GM23338 (cell line): Measurements from ENCODE around the gene TTLL9.

Experiments used
- CREB1 ChIP-seq: fragments of 250-450 bp; sonication (Bioruptor Pico); IDR thresholded peaks from 2 replicates; pipeline ENCODE4 v1.5.0; 2020; ENCODE audit warnings: low read depth, mild to moderate bottlenecking, moderate library complexity
- EZH2 ChIP-seq: fragments of 200-600 bp; sonication (generic); IDR thresholded peaks from one replicate; pipeline ENCODE4 v1.8.0; 2017; ENCODE audit warnings: antibody characterized with exemption, mild to moderate bottlenecking, low read depth; ENCODE audit not compliant: unreplicated experiment
- EZH2phosphoT487 ChIP-seq: fragments of 200-600 bp; sonication (generic); IDR thresholded peaks from one replicate; pipeline ENCODE4 v1.8.1; 2018; ENCODE audit warnings: antibody characterized with exemption; ENCODE audit not compliant: unreplicated experiment
- JUNB ChIP-seq: IDR thresholded peaks from one replicate; pipeline ENCODE4 v1.6.1; 2016; ENCODE audit warnings: antibody characterized with exemption; ENCODE audit not compliant: unreplicated experiment
- POLR2AphosphoS5 ChIP-seq: IDR thresholded peaks from 2 replicates; pipeline ENCODE4 v1.6.1; 2016; ENCODE audit warnings: antibody characterized with exemption, low read depth
- REST ChIP-seq: IDR thresholded peaks from one replicate; pipeline ENCODE4 v1.6.1; 2018; ENCODE audit warnings: antibody characterized with exemption; ENCODE audit not compliant: unreplicated experiment
- STAT1 ChIP-seq: IDR thresholded peaks from one replicate; pipeline ENCODE4 v1.6.1; 2016; ENCODE audit warnings: antibody characterized with exemption; ENCODE audit not compliant: unreplicated experiment
- TF ChIP-seq, protein P1 (sequence below), 2 experiments: fragments of 200-600 bp in 1 of 2; sonication (generic) in 1 of 2; conservative IDR thresholded peaks; 2 replicates each; pipeline versions ENCODE4 v1.5.1 to v1.6.1; 2016 to 2017; ENCODE audit warnings: antibody characterized with exemption in 2 of 2, low read depth in 2 of 2, mild to moderate bottlenecking in 2 of 2, moderate library complexity in 1 of 2

DNA sequence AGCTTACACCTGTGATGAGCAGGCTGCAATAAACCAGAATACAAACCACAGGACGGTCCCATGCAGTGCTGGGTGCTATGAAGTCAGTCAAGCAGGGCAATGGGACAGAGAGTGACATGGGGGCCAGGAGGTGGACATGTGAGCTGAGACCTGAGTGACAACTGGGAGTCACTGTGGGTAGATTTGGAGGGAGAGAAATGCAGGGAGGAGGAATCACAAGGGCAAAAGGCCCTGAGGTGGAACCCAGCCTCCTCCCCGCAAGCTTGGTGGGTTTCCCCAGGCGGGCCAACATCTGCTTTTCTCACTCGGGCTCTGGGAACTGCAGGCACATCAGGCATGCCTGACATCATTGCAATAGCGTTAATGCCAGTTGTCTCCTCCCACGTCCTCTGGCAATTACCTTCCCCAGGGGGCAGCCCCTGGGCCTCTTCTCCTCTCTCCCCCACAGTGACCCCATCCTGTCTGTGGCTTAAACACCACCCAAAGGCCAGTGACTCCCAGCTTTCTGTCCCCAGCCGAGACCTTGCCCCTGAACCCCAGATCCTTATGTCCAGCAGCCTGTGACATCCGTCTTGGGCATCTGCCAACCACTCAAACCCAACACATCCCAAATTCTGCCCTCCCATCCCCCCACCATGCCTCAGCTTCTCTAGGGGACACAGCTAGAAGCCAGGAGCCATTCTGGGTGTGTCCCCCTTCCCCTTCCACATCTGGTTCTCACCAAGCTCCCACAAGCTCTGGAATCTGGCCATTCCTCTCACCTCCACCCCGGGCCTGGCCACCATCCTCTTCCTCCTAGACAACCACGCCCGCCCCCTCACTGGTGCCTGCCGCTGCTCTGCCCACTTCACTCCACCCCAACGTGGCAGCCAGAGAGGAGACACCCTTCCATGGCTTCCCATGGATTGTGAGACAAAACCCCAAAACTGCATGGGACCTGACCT lies 53.2 kb downstream of the TTLL9 start:
- TF ChIP-seq, protein P1, sequence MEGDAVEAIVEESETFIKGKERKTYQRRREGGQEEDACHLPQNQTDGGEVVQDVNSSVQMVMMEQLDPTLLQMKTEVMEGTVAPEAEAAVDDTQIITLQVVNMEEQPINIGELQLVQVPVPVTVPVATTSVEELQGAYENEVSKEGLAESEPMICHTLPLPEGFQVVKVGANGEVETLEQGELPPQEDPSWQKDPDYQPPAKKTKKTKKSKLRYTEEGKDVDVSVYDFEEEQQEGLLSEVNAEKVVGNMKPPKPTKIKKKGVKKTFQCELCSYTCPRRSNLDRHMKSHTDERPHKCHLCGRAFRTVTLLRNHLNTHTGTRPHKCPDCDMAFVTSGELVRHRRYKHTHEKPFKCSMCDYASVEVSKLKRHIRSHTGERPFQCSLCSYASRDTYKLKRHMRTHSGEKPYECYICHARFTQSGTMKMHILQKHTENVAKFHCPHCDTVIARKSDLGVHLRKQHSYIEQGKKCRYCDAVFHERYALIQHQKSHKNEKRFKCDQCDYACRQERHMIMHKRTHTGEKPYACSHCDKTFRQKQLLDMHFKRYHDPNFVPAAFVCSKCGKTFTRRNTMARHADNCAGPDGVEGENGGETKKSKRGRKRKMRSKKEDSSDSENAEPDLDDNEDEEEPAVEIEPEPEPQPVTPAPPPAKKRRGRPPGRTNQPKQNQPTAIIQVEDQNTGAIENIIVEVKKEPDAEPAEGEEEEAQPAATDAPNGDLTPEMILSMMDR (conservative IDR thresholded peaks at IDR 0.05; ENCODE audit: low read depth in 2 of 2): no peak
- TF ChIP-seq REST (no peak), POLR2AphosphoS5 (no peak), EZH2 (no peak), EZH2phosphoT487 (no peak), CREB1 (CRISPR knock-in tag) (no peak), JUNB (no peak), STAT1 (no peak)
